IPS-20b (cell line): ENCODE measurements around the gene TRIM16.
"Not testable (repeated sequence)": the region's sequence is repeated elsewhere in the genome, so short reads cannot be mapped to it uniquely, and the experiment has no call there.

Source experiments
- H3K27ac ChIP-seq: one replicate; pipeline ENCODE4 v1.5.1; 2013; ENCODE audit warnings: low read length
- H3K27me3 ChIP-seq: 2 replicates; pipeline ENCODE4 v1.6.1; 2013; ENCODE audit warnings: mild to moderate bottlenecking, low read length, inconsistent platforms; ENCODE audit not compliant: insufficient read depth
- H3K36me3 ChIP-seq: 2 replicates; pipeline ENCODE4 v1.6.1; 2013; ENCODE audit warnings: low read depth, mild to moderate bottlenecking, inconsistent platforms, low read length, moderate library complexity; ENCODE audit not compliant: insufficient read depth
- H3K4me1 ChIP-seq: 2 replicates; pipeline ENCODE4 v1.6.1; 2013; ENCODE audit warnings: mild to moderate bottlenecking, control low read depth, inconsistent platforms, low read length, moderate library complexity; ENCODE audit not compliant: insufficient read depth
- H3K4me3 ChIP-seq: 2 replicates; pipeline ENCODE4 v1.5.1; 2013; ENCODE audit warnings: mild to moderate bottlenecking, low read length, inconsistent platforms
- H3K9ac ChIP-seq: 2 replicates; pipeline ENCODE4 v1.6.1; 2013; ENCODE audit warnings: low read depth, mild to moderate bottlenecking, inconsistent platforms, low read length, moderate library complexity
- H3K9me3 ChIP-seq: 2 replicates; pipeline ENCODE4 v1.6.1; 2013; ENCODE audit warnings: mild to moderate bottlenecking, low read depth, low read length, inconsistent platforms; ENCODE audit not compliant: insufficient read depth

The TRIM16 gene

GRCh38 chr17:15683824-15684478 lies at the start of gene TRIM16:
Gene TRIM16 (minus strand): TSS chr17:15684311. CDS start chr17:15651609, 32,702 bp downstream.
- not testable (repeated sequence) for H3K27ac ChIP-seq, H3K9me3 ChIP-seq, H3K36me3 ChIP-seq, H3K4me1 ChIP-seq, H3K27me3 ChIP-seq
- peak within 1 kb of the TSS; percentile 88 for H3K9ac ChIP-seq
- peak within 1 kb of the TSS; percentile 86 for H3K4me3 ChIP-seq

- not testable (repeated sequence) for H3K27me3 ChIP-seq
Measured at GRCh38 chr17:15733174-15733789, 49.2 kb upstream of the TRIM16 start.

GRCh38 chr17:15731900-15732299 lies 47.8 kb upstream of the TRIM16 start, which contains the start of gene TBC1D26:
Gene TBC1D26 (plus strand): TSS chr17:15732283. CDS start chr17:15735349, 3,066 bp downstream.
- H3K9ac ChIP-seq, H3K9me3 ChIP-seq, H3K36me3 ChIP-seq, H3K27me3 ChIP-seq, H3K4me1 ChIP-seq, H3K4me3 ChIP-seq, H3K27ac ChIP-seq: not testable (repeated sequence)

More at GRCh38 chr17:15733174-15733789, 49.2 kb upstream of the TRIM16 start:
- H3K4me3 ChIP-seq, H3K36me3 ChIP-seq, H3K27ac ChIP-seq, H3K4me1 ChIP-seq, H3K9ac ChIP-seq, H3K9me3 ChIP-seq: not testable (repeated sequence)

GRCh38 chr17:15730535-15730934 lies 46.4 kb upstream of the TRIM16 start:
- H3K27me3 ChIP-seq, H3K27ac ChIP-seq, H3K9ac ChIP-seq, H3K4me3 ChIP-seq, H3K9me3 ChIP-seq, H3K36me3 ChIP-seq, H3K4me1 ChIP-seq: not testable (repeated sequence)

- Histone ChIP-seq H3K9me3 (peaks cover 61% of the 10 kb centered on the region), H3K36me3 (peaks cover 61% of the 10 kb centered on the region)
- H3K27me3 ChIP-seq, H3K27ac ChIP-seq, H3K4me1 ChIP-seq, H3K9ac ChIP-seq, H3K4me3 ChIP-seq: not testable (repeated sequence)
Measured at GRCh38 chr17:15716601-15717563, 32.8 kb upstream of the TRIM16 start.

GRCh38 chr17:15708879-15709278 lies 24.8 kb upstream of the TRIM16 start:
- H3K27me3 ChIP-seq, H3K4me3 ChIP-seq, H3K9ac ChIP-seq, H3K4me1 ChIP-seq, H3K27ac ChIP-seq: not testable (repeated sequence)
- Histone ChIP-seq H3K9me3 (peaks cover 57% of the 10 kb centered on the region), H3K36me3 (peaks cover 70% of the 10 kb centered on the region)

- not testable (repeated sequence) for H3K27me3 ChIP-seq, H3K27ac ChIP-seq, H3K4me3 ChIP-seq, H3K9ac ChIP-seq, H3K4me1 ChIP-seq
- Histone ChIP-seq H3K9me3 (peaks cover 36% of the 10 kb centered on the region), H3K36me3 (peaks cover 69% of the 10 kb centered on the region)
Measured at GRCh38 chr17:15704813-15705212, 20.7 kb upstream of the TRIM16 start.

GRCh38 chr17:15704239-15704638 lies 20.1 kb upstream of the TRIM16 start:
- H3K27me3 ChIP-seq, H3K9ac ChIP-seq, H3K4me3 ChIP-seq, H3K27ac ChIP-seq, H3K4me1 ChIP-seq: not testable (repeated sequence)
- peaks cover 64% of the 10 kb centered on the region for H3K36me3 ChIP-seq
- peaks cover 36% of the 10 kb centered on the region for H3K9me3 ChIP-seq

- H3K27ac ChIP-seq, H3K9me3 ChIP-seq, H3K27me3 ChIP-seq, H3K4me1 ChIP-seq: not testable (repeated sequence)
- Histone ChIP-seq H3K4me3 (peak overlapping the region; percentile 72; the same call in 1 of the 2 replicates), H3K9ac (peak overlapping the region; percentile 76; the same call in 1 of the 2 replicates), H3K36me3 (peaks cover 23% of the 10 kb centered on the region; the same call in 1 of the 2 replicates)
Measured at GRCh38 chr17:15699937-15700336, 15.8 kb upstream of the TRIM16 start.

GRCh38 chr17:15699413-15699924 lies 15.4 kb upstream of the TRIM16 start, which contains the start of gene ZNF286A:
Gene ZNF286A (plus strand): TSS chr17:15699752. CDS start chr17:15700330, 578 bp downstream.
- not testable (repeated sequence) for H3K9me3 ChIP-seq, H3K27me3 ChIP-seq, H3K27ac ChIP-seq, H3K4me1 ChIP-seq
- H3K4me3 ChIP-seq = peak within 1 kb of the TSS; percentile 72
- H3K9ac ChIP-seq = peak within 1 kb of the TSS; percentile 83
- peaks cover 22% of the 10 kb centered on the region; the same call in 1 of the 2 replicates for H3K36me3 ChIP-seq

- peak overlapping the region; percentile 67 for H3K4me3 ChIP-seq
- H3K9me3 ChIP-seq, H3K27ac ChIP-seq, H3K4me1 ChIP-seq, H3K27me3 ChIP-seq: not testable (repeated sequence)
- peak overlapping the region; percentile 83 for H3K9ac ChIP-seq
- peaks cover 22% of the 10 kb centered on the region; the same call in 1 of the 2 replicates for H3K36me3 ChIP-seq
Measured at GRCh38 chr17:15698967-15699366, 14.9 kb upstream of the TRIM16 start.
